Vagina (tissue), 2 donors: ENCODE measurements around the gene HDAC11. TPM values are rescaled to one million over a fixed set of nuclear protein-coding genes. Genes with fewer than 3 reads are reported as not detected.
A peak's percentile ranks its signal among the peaks of the same experiment; 100 is the strongest.

ENCODE experiments used
- DNase-seq, 2 donors: peaks; one replicate each; pipeline ENCODE4 v3.0.0-alpha.2; 2017; ENCODE audit errors: extremely low spot score in 2 of 2
- H3K27ac ChIP-seq: fragments of 200-600 bp; sonication (generic); one replicate; pipeline ENCODE4 v1.5.1; 2019
- H3K27me3 ChIP-seq: fragments of 200-600 bp; sonication (generic); one replicate; pipeline ENCODE4 v1.5.1; 2019
- H3K36me3 ChIP-seq, 2 donors: fragments of 200-600 bp; sonication (generic); one replicate each; pipeline ENCODE4 v1.5.1; 2017 to 2019
- H3K4me1 ChIP-seq: fragments of 200-600 bp; sonication (generic); one replicate; pipeline ENCODE4 v1.5.1; 2019
- H3K4me3 ChIP-seq, 2 donors: fragments of 200-600 bp; sonication (generic); 1 replicate in 1 of 2; 2 replicates in 1 of 2; pipeline ENCODE4 v1.5.1; 2016 to 2019
- H3K9me3 ChIP-seq: fragments of 200-600 bp; sonication (generic); one replicate; pipeline ENCODE4 v1.5.1; 2019
- POLR2A ChIP-seq, 2 donors: fragments of 450-650 bp; IDR thresholded peaks; one replicate each; pipeline ENCODE4 v1.6.1; 2017; ENCODE audit warnings: antibody characterized with exemption in 2 of 2, mild to moderate bottlenecking in 2 of 2, moderate library complexity in 2 of 2
- POLR2AphosphoS5 ChIP-seq, 2 donors: sonication (generic); formaldehyde crosslinking; IDR thresholded peaks; one replicate each; pipeline ENCODE4 v1.9.0; 2017; ENCODE audit warnings: antibody characterized with exemption in 2 of 2, mild to moderate bottlenecking in 2 of 2, low read depth in 1 of 2; ENCODE audit not compliant: insufficient read depth in 1 of 2
- intact Hi-C: fragments of 100-400 bp; cut with DNase I; formaldehyde crosslinking; loops from one replicate; pipeline ENCODE4 v1.15.1; 2023
- total RNA-seq: library from RNA; depleted of rRNA; stranded (reverse); fragments of >200 nt; gene quantifications from one replicate; pipeline ENCODE4 v1.2.3, GENCODE V29; 2016
- TF ChIP-seq, protein P1 (sequence below), 3 experiments: fragments of 450-650 bp in 2 of 3; fragments of 200-600 bp in 1 of 3; sonication (generic) in 1 of 3; IDR thresholded peaks; one replicate each; pipeline ENCODE4 v1.5.1; 2017 to 2019; ENCODE audit warnings: antibody characterized with exemption in 3 of 3, mild to moderate bottlenecking in 2 of 3, moderate library complexity in 2 of 3

Gene HDAC11
- total RNA-seq, 1 donor from 2014 or later, result 12.0 TPM

DNA sequence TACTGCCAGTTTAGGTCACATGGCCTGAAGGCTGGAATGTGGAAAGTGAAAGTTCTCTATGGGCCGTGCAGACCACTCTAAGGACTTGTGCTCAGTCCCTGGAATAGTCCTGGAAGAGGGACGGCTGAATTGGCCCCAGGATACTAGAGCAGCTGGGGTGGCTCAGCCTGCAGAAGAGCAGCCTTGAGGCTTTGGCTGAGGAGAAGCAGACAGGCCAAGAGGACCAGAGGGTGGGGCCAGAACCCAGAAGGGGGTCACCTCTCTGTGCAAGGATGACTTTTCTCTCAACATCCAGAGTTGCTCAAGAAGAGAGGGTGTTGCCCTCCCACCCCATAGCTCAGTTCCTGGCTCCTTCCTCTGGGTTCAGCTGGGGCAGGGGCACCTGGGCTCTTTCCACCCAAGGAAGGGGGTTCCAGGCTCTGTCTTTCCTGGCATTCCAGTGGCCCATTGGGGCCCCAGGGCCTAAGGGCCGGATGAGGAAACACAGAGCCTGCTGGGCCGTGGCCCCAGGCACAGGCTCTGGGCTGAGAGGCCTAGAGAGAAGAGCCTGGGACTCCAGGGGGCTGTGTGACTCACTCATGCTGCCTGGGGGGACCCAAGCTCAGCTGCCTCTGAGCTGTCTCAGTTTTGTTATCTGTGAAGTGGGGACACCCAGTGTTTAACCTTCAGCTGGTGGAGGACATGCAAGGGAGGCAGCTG, 60.3 kb downstream of the HDAC11 start:
- DNase-seq, result no peak
- H3K27me3 ChIP-seq, result no peaks in the 10 kb centered on the region
- TF ChIP-seq, protein P1, sequence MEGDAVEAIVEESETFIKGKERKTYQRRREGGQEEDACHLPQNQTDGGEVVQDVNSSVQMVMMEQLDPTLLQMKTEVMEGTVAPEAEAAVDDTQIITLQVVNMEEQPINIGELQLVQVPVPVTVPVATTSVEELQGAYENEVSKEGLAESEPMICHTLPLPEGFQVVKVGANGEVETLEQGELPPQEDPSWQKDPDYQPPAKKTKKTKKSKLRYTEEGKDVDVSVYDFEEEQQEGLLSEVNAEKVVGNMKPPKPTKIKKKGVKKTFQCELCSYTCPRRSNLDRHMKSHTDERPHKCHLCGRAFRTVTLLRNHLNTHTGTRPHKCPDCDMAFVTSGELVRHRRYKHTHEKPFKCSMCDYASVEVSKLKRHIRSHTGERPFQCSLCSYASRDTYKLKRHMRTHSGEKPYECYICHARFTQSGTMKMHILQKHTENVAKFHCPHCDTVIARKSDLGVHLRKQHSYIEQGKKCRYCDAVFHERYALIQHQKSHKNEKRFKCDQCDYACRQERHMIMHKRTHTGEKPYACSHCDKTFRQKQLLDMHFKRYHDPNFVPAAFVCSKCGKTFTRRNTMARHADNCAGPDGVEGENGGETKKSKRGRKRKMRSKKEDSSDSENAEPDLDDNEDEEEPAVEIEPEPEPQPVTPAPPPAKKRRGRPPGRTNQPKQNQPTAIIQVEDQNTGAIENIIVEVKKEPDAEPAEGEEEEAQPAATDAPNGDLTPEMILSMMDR (IDR thresholded peaks at IDR 0.05), result no peak
- TF ChIP-seq POLR2A (IDR thresholded peaks at IDR 0.05), result no peak
- peak; percentile 27 to 67 for TF ChIP-seq POLR2AphosphoS5 (IDR thresholded peaks at IDR 0.05; ENCODE audit: insufficient read depth in 1 of 2, low read depth in 1 of 2)
- no peaks in the 10 kb centered on the region for H3K36me3 ChIP-seq
- H3K9me3 ChIP-seq, result no peaks in the 10 kb centered on the region
- H3K4me1 ChIP-seq, result peaks cover 57% of the 10 kb centered on the region
- intact Hi-C loops, result no loop called here
- peak overlapping the region; percentile 85 for H3K27ac ChIP-seq
- H3K4me3 ChIP-seq, result no peak overlapping the region

DNA sequence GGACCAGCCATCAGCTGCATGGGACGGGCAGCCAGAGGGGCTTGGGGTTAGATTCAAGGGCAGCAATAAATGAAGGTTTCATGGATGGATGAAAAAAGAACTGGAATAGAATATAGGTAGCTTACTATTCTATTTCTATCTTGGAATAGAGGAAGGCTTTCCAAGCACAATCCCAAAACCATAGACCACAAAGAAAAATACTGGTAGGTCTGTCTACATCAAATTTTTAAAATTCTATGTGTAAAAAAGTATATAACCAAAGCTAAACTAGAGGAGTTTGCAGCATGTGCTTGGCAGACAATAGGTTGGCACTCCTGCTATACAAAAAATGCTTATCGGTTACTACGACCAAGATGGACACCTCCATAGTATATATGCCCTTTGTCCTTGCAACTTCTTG, 61.6 kb downstream of the HDAC11 start:
- intact Hi-C loops, result no loop called here
- H3K9me3 ChIP-seq, result no peaks in the 10 kb centered on the region
- DNase-seq, result no peak

DNA sequence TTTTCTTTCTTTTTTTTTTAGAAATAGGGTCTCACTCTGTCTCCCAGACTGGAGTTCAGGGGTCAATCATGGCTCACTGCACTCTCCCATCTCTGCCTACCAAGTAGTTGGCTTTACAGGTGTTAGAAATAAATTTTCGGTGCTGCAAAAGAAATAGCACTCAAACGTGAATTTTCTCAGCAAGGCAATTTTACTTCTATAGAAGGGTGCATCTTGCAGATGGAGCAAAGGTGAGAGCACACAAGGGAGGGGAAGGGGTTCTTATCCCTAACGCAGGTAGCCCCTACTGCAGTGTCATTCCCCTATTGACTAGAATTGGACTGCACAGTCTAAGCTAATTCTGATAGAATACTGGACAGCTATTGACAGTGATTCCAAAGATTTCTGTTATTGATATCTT, 62.0 kb downstream of the HDAC11 start:
- no peak for TF ChIP-seq POLR2A (IDR thresholded peaks at IDR 0.05)
- TF ChIP-seq, protein P1 (IDR thresholded peaks at IDR 0.05), result no peak
- Histone ChIP-seq H3K27me3 (no peaks in the 10 kb centered on the region), H3K4me1 (peaks cover 42% of the 10 kb centered on the region), H3K36me3 (no peaks in the 10 kb centered on the region), H3K9me3 (no peaks in the 10 kb centered on the region), H3K4me3 (no peak overlapping the region), H3K27ac (peak overlapping the region; percentile 71)
- intact Hi-C loops, result no loop called here
- DNase-seq, result no peak

More for the DNA sequence above, 61.6 kb downstream of the HDAC11 start:
- no peak overlapping the region for H3K4me3 ChIP-seq
- TF ChIP-seq, protein P1 (IDR thresholded peaks at IDR 0.05), result no peak
- TF ChIP-seq POLR2A (IDR thresholded peaks at IDR 0.05) (no peak), POLR2AphosphoS5 (IDR thresholded peaks at IDR 0.05; ENCODE audit: insufficient read depth in 1 of 2, low read depth in 1 of 2) (no peak)
- peak overlapping the region; percentile 85 for H3K27ac ChIP-seq
- H3K36me3 ChIP-seq, result no peaks in the 10 kb centered on the region
- no peaks in the 10 kb centered on the region for H3K27me3 ChIP-seq
- H3K4me1 ChIP-seq, result peaks cover 47% of the 10 kb centered on the region

DNA sequence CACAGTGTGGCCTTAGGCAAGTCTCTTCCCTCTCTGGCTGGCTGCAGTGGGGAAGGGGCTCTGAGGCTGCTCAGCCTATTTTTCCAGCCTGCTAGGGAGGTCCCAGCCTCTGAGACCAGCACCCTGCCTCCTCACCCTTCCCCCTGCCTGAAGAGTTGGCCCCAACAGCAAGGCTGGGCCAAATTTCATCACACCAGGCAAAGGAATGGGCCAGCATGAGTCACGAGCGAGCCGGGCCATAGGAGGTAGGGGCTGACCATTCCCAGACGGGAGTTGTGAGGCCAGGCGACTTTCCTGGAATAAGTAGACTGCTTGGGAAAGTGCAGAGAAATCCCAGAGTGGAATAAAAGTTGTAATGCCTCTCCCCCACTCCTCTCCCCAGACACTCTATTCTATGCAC, 63.1 kb downstream of the HDAC11 start:
- TF ChIP-seq POLR2A (IDR thresholded peaks at IDR 0.05) (no peak), POLR2AphosphoS5 (IDR thresholded peaks at IDR 0.05; ENCODE audit: insufficient read depth in 1 of 2, low read depth in 1 of 2) (peak; percentile 63 to 90)
- H3K36me3 ChIP-seq, result no peaks in the 10 kb centered on the region
- no peaks in the 10 kb centered on the region for H3K27me3 ChIP-seq
- H3K9me3 ChIP-seq, result no peaks in the 10 kb centered on the region
- intact Hi-C loops, result no loop called here
- DNase-seq, result peak in 1 of 2 donors; percentile 96
- H3K4me3 ChIP-seq, result no peak overlapping the region
- H3K4me1 ChIP-seq, result peaks cover 41% of the 10 kb centered on the region
- peak overlapping the region; percentile 93 for H3K27ac ChIP-seq

DNA sequence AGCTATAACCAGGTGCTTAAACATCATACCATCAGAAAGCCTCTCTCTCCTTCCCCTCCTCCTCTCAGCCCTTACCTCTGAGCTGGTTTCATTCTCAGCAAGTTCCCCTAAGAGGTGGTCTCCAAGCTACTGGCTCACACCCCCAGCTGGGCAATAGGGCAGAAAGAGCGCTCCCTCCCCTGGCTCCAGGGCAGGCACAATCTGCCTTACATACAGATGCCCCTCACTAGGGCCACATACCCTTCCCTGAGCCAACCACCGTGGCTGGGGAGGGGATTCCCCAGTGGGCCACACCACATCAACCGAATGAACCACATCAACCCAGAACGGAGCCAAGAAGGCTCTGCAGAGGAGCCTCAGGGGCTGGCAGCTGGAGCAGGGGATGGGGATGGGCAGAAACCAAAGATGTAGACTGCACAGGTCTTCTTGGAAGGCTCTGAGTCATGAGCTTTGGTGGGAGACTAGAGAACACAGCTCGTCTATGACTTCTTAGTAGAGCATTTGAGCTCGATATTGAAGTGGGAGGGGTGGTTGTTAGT, 64.3 kb downstream of the HDAC11 start:
- Histone ChIP-seq H3K27me3 (no peaks in the 10 kb centered on the region), H3K4me3 (no peak overlapping the region), H3K9me3 (no peaks in the 10 kb centered on the region), H3K4me1 (peaks cover 35% of the 10 kb centered on the region), H3K36me3 (no peaks in the 10 kb centered on the region), H3K27ac (peak overlapping the region; percentile 93)
- no peak for DNase-seq
- intact Hi-C loops, result no loop called here
- TF ChIP-seq, protein P1 (IDR thresholded peaks at IDR 0.05), result no peak
- TF ChIP-seq POLR2AphosphoS5 (IDR thresholded peaks at IDR 0.05; ENCODE audit: insufficient read depth in 1 of 2, low read depth in 1 of 2) (no peak), POLR2A (IDR thresholded peaks at IDR 0.05) (no peak)
